A549 (cell line): ENCODE measurements around the gene NFAM1. TPM values are rescaled to one million over a fixed set of nuclear protein-coding genes. Genes with fewer than 3 reads are reported as not detected.

Source experiments
- ATAC-seq, 2 experiments: fragments of 200-7000 bp in 1 of 2; fragments of >200 bp in 1 of 2; cut with Nextera tagmentation in 1 of 2; cut with Tn5 transposase in 1 of 2; 3 replicates each; pipeline versions ENCODE4 v1.8.0 to v1.9.1; 2018 to 2020; ENCODE audit warnings: mild to moderate bottlenecking in 1 of 2, moderate library complexity in 1 of 2
- CTCF ChIA-PET: fragments of 300-600 bp; sonication (Branson Sonifier 250); formaldehyde crosslinking; extraction: SDS; loops from one replicate; lab custom pipeline; 2021; ENCODE audit warnings: antibody characterized with exemption, inconsistent platforms; lab: Yijun Ruan, JAX
- POLR2A ChIA-PET: fragments of 350-600 bp; formaldehyde crosslinking; extraction: SDS; loops from one replicate; lab custom pipeline; 2021; ENCODE audit warnings: antibody characterized with exemption, inconsistent platforms; lab: Yijun Ruan, JAX
- DNase-seq, 2 experiments: peaks; one replicate each; pipeline versions ENCODE4 v3.0.0 to v3.0.0-alpha.2; 2011 to 2016; ENCODE audit warnings: low read depth in 1 of 2, low spot score in 1 of 2
- FAIRE-seq: peaks from 2 replicates; lab custom pipeline; 2011; peaks lifted over from hg19 to GRCh38; lab: Jason Lieb, UNC
- H3K27ac ChIP-seq, 2 experiments: fragments of >200 bp; sonication (Bioruptor Twin); formaldehyde crosslinking; 3 replicates each; pipeline ENCODE4 v1.5.1; 2016 to 2017
- H3K4me1 ChIP-seq: fragments of >200 bp; sonication (Bioruptor Twin); formaldehyde crosslinking; 3 replicates; pipeline ENCODE4 v1.6.1; 2016
- H3K4me2 ChIP-seq: fragments of >200 bp; sonication (Bioruptor Twin); formaldehyde crosslinking; 3 replicates; pipeline ENCODE4 v1.6.1; 2016
- H3K4me3 ChIP-seq: fragments of >200 bp; sonication (Bioruptor Twin); formaldehyde crosslinking; 3 replicates; pipeline ENCODE4 v1.5.1; 2016
- H3K9me3 ChIP-seq: fragments of >200 bp; sonication (Bioruptor Twin); formaldehyde crosslinking; 3 replicates; pipeline ENCODE4 v1.6.1; 2016
- CBX2 ChIP-seq: fragments of 200-600 bp; sonication (generic); IDR thresholded peaks from 2 replicates; pipeline ENCODE4 v1.6.1; 2016; ENCODE audit warnings: low read depth, mild to moderate bottlenecking, borderline replicate concordance
- CBX8 ChIP-seq: fragments of 200-600 bp; sonication (generic); IDR thresholded peaks from 2 replicates; pipeline ENCODE4 v1.6.1; 2016
- ELK1 ChIP-seq: fragments of 150-350 bp; IDR thresholded peaks from 2 replicates; pipeline ENCODE4 v1.6.1; 2014; ENCODE audit warnings: low read depth, mild to moderate bottlenecking, low read length
- FOSL2 ChIP-seq, 2 experiments: fragments of 450-650 bp in 1 of 2; fragments of >200 bp in 1 of 2; sonication (Bioruptor Twin) in 1 of 2; formaldehyde crosslinking; IDR thresholded peaks; 2 replicates each; pipeline versions ENCODE4 v1.5.0 to v1.6.1; 2016 to 2020; ENCODE audit warnings: mild to moderate bottlenecking in 1 of 2, moderate library complexity in 1 of 2
- HES2 ChIP-seq: fragments of >200 bp; sonication (Bioruptor Twin); formaldehyde crosslinking; IDR thresholded peaks from 2 replicates; pipeline ENCODE4 v1.6.1; 2016
- HEYL ChIP-seq: fragments of 250-450 bp; sonication (Bioruptor Pico); IDR thresholded peaks from 2 replicates; pipeline ENCODE4 v1.8.0; 2021; ENCODE audit warnings: mild to moderate bottlenecking, moderate library complexity
- JUN ChIP-seq, 2 experiments: fragments of >200 bp; sonication (Bioruptor Twin); formaldehyde crosslinking; IDR thresholded peaks; 2 replicates in 1 of 2; 3 replicates in 1 of 2; pipeline ENCODE4 v1.6.1; 2016 to 2017
- KDM1A ChIP-seq: fragments of 200-600 bp; sonication (generic); IDR thresholded peaks from 2 replicates; pipeline ENCODE4 v1.6.1; 2016; ENCODE audit warnings: low read depth, mild to moderate bottlenecking
- KDM5A ChIP-seq: fragments of 200-600 bp; sonication (generic); IDR thresholded peaks from 2 replicates; pipeline ENCODE4 v1.6.1; 2016; ENCODE audit warnings: antibody characterized with exemption, mild to moderate bottlenecking
- MAFK ChIP-seq: fragments of 450-650 bp; IDR thresholded peaks from 2 replicates; pipeline ENCODE4 v1.6.1; 2014; ENCODE audit not compliant: partially characterized antibody
- PBX3 ChIP-seq: IDR thresholded peaks from 2 replicates; pipeline ENCODE4 v1.6.1; 2012
- POLR2A ChIP-seq: IDR thresholded peaks from 2 replicates; pipeline ENCODE4 v1.6.1; 2012; ENCODE audit warnings: mild to moderate bottlenecking, low read length
- POLR2AphosphoS2 ChIP-seq: conservative IDR thresholded peaks from 2 replicates; pipeline ENCODE4 v1.6.1; 2012; ENCODE audit warnings: low read length, improper control_type of control experiment, inconsistent platforms
- RARB ChIP-seq: fragments of 250-450 bp; sonication (Bioruptor Pico); IDR thresholded peaks from 2 replicates; pipeline ENCODE4 v1.8.0; 2021; ENCODE audit warnings: mild to moderate bottlenecking, moderate library complexity
- SMC3 ChIP-seq: fragments of >200 bp; sonication (Bioruptor Twin); formaldehyde crosslinking; IDR thresholded peaks from 3 replicates; pipeline ENCODE4 v1.6.1; 2018; ENCODE audit warnings: inconsistent platforms
- TFCP2L1 ChIP-seq: fragments of 250-450 bp; sonication (Bioruptor Pico); IDR thresholded peaks from 2 replicates; pipeline ENCODE4 v1.5.0; 2021; ENCODE audit warnings: mild to moderate bottlenecking
- ZFP36 ChIP-seq: fragments of 450-650 bp; IDR thresholded peaks from 2 replicates; pipeline ENCODE4 v1.6.1; 2014; ENCODE audit warnings: borderline replicate concordance; ENCODE audit not compliant: partially characterized antibody
- ZNF302 ChIP-seq: fragments of 250-450 bp; sonication (Bioruptor Pico); IDR thresholded peaks from 2 replicates; pipeline ENCODE4 v1.9.0; 2021; ENCODE audit warnings: inconsistent platforms, mild to moderate bottlenecking, moderate library complexity
- ZSCAN20 ChIP-seq: fragments of 250-450 bp; sonication (Bioruptor Pico); IDR thresholded peaks from 2 replicates; pipeline ENCODE4 v1.8.0; 2022; ENCODE audit warnings: mild to moderate bottlenecking, moderate library complexity
- WGBS: methylation state at CpG from one replicate; pipeline ENCODE4 v1.1.6; 2017; ENCODE audit errors: missing lambda C conversion rate; 5-methylcytosine and 5-hydroxymethylcytosine counted together
- polyA plus RNA-seq, 4 experiments: library from polyadenylated mRNA; depleted of rRNA in 3 of 4; stranded (reverse); fragments of >200 nt; fragmentation: RNase III in 1 of 4; extraction: RNeasy Plus Mini Kit Qiagen cat#74134 plus additional on column Dnase treatment in 1 of 4; gene quantifications; 2 replicates in 3 of 4; 3 replicates in 1 of 4; pipeline ENCODE4 v1.2.3, GENCODE V29; 2011 to 2017
- TF ChIP-seq, protein P1 (sequence below): fragments of 450-650 bp; IDR thresholded peaks from 2 replicates; pipeline ENCODE4 v1.6.1; 2014; ENCODE audit warnings: antibody characterized with exemption
- TF ChIP-seq, protein P2 (sequence below): fragments of 200-600 bp; sonication (generic); IDR thresholded peaks from 2 replicates; pipeline ENCODE4 v1.6.1; 2016; ENCODE audit warnings: antibody characterized with exemption, mild to moderate bottlenecking, moderate library complexity
- TF ChIP-seq, protein P3 (sequence below): fragments of >200 bp; sonication (Bioruptor Twin); formaldehyde crosslinking; IDR thresholded peaks from 3 replicates; pipeline ENCODE4 v1.5.1; 2016
- TF ChIP-seq, protein P4 (sequence below): IDR thresholded peaks from 2 replicates; pipeline ENCODE4 v1.6.1; 2012; ENCODE audit warnings: low read depth, borderline replicate concordance

Gene NFAM1
- polyA plus RNA-seq, 2 of the 4 experiments (the other 2 are of a cell fraction): not detected

GRCh38 chr22:42459287-42460063 lies 27.3 kb upstream of the NFAM1 start:
- no peak for FAIRE-seq
- DNase-seq: no peak
- TF ChIP-seq MAFK (no peak), HEYL (CRISPR knock-in tag) (no peak), ZNF302 (CRISPR knock-in tag) (no peak), TFCP2L1 (no peak), CBX2 (no peak), JUN (IDR thresholded peaks at IDR 0.05) (no peak)
- TF ChIP-seq, all 56 proteins: peak for 0
- POLR2A ChIA-PET: interaction anchor here (0.6 kb wide), 1 partner anchor 50 kb away, joined by 4 read pairs; no protein-coding TSS in a partner anchor
- WGBS: 49% methylated on average over 20 of the region's 21 CpGs
- Histone ChIP-seq H3K27ac (no peak overlapping the region), H3K4me3 (no peak overlapping the region), H3K9me3 (no peaks in the 10 kb centered on the region), H3K4me1 (no peaks in the 10 kb centered on the region), H3K4me2 (no peak overlapping the region)
- ATAC-seq: no peak
- CTCF ChIA-PET: interaction anchor here (1.0 to 2.6 kb wide), 5 partner anchors 14 to 1403 kb away, joined by 3 to 15 read pairs (median 3); partner anchors contain the start of genes NDUFA6 and SULT4A1

GRCh38 chr22:42452916-42453315 lies 20.7 kb upstream of the NFAM1 start:
- no peak overlapping the region for H3K4me3 ChIP-seq
- no peak for TF ChIP-seq KDM1A
- TF ChIP-seq POLR2AphosphoS2: no peak
- no peak for TF ChIP-seq KDM5A
- no peak for TF ChIP-seq HES2
- TF ChIP-seq PBX3: no peak
- no peak for TF ChIP-seq RARB (CRISPR knock-in tag)
- no peak for TF ChIP-seq HEYL (CRISPR knock-in tag)
- TF ChIP-seq FOSL2 (IDR thresholded peaks at IDR 0.05): no peak
- no peak for TF ChIP-seq FOSL2 (CRISPR knock-in tag; IDR thresholded peaks at IDR 0.05)
- TF ChIP-seq SMC3: no peak
- TF ChIP-seq, protein P1, sequence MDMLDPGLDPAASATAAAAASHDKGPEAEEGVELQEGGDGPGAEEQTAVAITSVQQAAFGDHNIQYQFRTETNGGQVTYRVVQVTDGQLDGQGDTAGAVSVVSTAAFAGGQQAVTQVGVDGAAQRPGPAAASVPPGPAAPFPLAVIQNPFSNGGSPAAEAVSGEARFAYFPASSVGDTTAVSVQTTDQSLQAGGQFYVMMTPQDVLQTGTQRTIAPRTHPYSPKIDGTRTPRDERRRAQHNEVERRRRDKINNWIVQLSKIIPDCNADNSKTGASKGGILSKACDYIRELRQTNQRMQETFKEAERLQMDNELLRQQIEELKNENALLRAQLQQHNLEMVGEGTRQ: no peak
- TF ChIP-seq CBX8: no peak
- no peak for TF ChIP-seq ZSCAN20 (CRISPR knock-in tag)
- TF ChIP-seq, protein P2, sequence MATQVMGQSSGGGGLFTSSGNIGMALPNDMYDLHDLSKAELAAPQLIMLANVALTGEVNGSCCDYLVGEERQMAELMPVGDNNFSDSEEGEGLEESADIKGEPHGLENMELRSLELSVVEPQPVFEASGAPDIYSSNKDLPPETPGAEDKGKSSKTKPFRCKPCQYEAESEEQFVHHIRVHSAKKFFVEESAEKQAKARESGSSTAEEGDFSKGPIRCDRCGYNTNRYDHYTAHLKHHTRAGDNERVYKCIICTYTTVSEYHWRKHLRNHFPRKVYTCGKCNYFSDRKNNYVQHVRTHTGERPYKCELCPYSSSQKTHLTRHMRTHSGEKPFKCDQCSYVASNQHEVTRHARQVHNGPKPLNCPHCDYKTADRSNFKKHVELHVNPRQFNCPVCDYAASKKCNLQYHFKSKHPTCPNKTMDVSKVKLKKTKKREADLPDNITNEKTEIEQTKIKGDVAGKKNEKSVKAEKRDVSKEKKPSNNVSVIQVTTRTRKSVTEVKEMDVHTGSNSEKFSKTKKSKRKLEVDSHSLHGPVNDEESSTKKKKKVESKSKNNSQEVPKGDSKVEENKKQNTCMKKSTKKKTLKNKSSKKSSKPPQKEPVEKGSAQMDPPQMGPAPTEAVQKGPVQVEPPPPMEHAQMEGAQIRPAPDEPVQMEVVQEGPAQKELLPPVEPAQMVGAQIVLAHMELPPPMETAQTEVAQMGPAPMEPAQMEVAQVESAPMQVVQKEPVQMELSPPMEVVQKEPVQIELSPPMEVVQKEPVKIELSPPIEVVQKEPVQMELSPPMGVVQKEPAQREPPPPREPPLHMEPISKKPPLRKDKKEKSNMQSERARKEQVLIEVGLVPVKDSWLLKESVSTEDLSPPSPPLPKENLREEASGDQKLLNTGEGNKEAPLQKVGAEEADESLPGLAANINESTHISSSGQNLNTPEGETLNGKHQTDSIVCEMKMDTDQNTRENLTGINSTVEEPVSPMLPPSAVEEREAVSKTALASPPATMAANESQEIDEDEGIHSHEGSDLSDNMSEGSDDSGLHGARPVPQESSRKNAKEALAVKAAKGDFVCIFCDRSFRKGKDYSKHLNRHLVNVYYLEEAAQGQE: no peak
- TF ChIP-seq, protein P3, sequence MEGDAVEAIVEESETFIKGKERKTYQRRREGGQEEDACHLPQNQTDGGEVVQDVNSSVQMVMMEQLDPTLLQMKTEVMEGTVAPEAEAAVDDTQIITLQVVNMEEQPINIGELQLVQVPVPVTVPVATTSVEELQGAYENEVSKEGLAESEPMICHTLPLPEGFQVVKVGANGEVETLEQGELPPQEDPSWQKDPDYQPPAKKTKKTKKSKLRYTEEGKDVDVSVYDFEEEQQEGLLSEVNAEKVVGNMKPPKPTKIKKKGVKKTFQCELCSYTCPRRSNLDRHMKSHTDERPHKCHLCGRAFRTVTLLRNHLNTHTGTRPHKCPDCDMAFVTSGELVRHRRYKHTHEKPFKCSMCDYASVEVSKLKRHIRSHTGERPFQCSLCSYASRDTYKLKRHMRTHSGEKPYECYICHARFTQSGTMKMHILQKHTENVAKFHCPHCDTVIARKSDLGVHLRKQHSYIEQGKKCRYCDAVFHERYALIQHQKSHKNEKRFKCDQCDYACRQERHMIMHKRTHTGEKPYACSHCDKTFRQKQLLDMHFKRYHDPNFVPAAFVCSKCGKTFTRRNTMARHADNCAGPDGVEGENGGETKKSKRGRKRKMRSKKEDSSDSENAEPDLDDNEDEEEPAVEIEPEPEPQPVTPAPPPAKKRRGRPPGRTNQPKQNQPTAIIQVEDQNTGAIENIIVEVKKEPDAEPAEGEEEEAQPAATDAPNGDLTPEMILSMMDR: no peak
- no peak for TF ChIP-seq ELK1
- TF ChIP-seq, protein P4, sequence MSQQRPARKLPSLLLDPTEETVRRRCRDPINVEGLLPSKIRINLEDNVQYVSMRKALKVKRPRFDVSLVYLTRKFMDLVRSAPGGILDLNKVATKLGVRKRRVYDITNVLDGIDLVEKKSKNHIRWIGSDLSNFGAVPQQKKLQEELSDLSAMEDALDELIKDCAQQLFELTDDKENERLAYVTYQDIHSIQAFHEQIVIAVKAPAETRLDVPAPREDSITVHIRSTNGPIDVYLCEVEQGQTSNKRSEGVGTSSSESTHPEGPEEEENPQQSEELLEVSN: no peak
- TF ChIP-seq POLR2A: no peak
- TF ChIP-seq ZFP36: no peak
- ChIA-PET CTCF (interaction anchor here (1.5 kb wide), 1 partner anchor 9 kb away, joined by 10 read pairs; no protein-coding TSS in a partner anchor), POLR2A (no interaction called here)
- no peaks in the 10 kb centered on the region for H3K4me1 ChIP-seq
- no peak overlapping the region for H3K4me2 ChIP-seq
- no peaks in the 10 kb centered on the region for H3K9me3 ChIP-seq
- DNase-seq (no peak), ATAC-seq (no peak), FAIRE-seq (no peak)
- 11% methylated on average over 2 of the region's 6 CpGs for WGBS
- no peak overlapping the region for H3K27ac ChIP-seq
